ENCODE data around the gene KHDC1. TPM values are rescaled to one million over a fixed set of nuclear protein-coding genes. Genes with fewer than 3 reads are reported as not detected.
"Not testable (repeated sequence)": the region's sequence is repeated elsewhere in the genome, so short reads cannot be mapped to it uniquely, and the experiment has no call there.

KHDC1 gene, protein sequence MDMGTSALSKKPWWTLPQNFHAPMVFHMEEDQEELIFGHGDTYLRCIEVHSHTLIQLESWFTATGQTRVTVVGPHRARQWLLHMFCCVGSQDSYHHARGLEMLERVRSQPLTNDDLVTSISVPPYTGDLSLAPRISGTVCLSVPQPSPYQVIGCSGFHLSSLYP
- total RNA-seq, result 1 to 10 TPM; 1.1 to 1.6 TPM

DNA sequence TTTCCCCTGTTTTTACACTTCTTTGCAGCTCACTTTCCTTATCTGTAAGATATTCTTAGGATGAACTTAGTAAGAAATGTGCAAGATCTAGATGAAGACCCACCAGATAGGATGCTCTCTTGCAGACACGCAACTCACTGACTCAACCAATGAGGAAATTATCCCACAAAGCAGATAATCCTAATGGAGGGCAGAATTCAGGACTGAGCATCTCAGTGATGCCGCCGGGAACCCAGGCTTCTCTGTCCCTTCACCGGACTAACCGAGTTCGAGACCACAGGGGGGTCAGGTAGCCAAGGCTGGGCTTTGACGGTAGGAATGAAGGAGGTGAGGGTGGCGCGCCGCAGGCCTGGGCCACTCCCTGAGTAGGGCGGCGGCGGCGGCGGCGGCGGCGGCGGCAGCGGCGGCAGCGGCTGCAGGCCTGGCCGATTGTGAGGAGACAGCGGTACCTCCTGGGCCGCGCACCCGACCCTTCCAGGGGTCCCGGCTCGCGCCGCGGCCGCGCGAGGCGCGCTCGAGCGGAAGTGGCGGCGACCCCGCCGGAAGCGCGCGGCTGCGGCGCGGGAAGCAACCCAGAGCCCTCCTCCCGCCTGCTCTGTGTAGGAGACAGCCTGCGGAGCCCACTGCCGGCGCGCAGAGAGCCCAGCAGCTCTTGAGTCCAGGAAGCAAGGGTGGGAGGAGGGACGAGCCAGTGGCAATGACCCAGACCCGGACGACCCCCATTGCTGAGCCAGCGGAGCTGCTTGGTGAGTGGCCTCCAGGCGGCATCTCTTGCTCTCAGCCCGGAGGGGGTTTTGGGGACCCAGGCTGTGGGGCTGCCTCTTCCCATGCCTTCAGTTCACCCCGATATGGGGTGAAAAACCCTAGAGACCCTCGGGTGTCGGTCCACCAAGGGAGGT is at the start of gene KHDC1:
Gene KHDC1, minus strand, starts transcription at position 526 of the 899 bp plus-strand sequence. CDS start 20,679 bp downstream, outside the sequence.
- intact Hi-C loops (cut with micrococcal nuclease), result loop anchor here (1.0 to 10.0 kb wide), 7 partner anchors 47 to 851 kb away; partner anchors contain the start of gene EEF1A1
- Mint-ChIP-seq H3K36me3 (ENCODE audit: low read depth) (peaks cover 16% of the 10 kb centered on the region), H3K4me3 (peak within 1 kb of the TSS; percentile 80), H3K4me1 (ENCODE audit: low read depth) (peaks cover 30% of the 10 kb centered on the region), H3K27me3 (ENCODE audit: low read depth) (no peaks in the 10 kb centered on the region), H3K9me3 (no peaks in the 10 kb centered on the region), H3K27ac (peak within 1 kb of the TSS; percentile 56)
- peak; percentile 65 for DNase-seq
- CTCF ChIA-PET, result interaction anchor here (0.5 kb wide), 1 partner anchor 639 kb away, joined by 3 read pairs; no protein-coding TSS in a partner anchor

DNA sequence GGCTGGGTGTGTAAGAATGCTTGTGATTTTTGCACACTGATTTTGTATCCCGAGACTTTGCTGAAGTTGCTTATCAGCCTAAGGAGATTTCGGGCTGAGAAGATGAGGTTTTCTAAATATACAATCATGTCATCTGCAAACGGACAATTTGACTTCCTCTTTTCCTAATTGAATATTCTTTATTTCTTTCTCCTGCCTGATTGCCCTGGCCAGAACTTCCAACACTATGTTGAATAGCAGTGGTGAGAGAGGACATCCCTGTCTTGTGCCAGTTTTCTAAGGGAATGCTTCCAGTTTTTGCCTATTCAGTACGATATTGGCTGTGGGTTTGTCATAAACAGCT is 47.5 kb upstream of the KHDC1 start:
- intact Hi-C loops (cut with micrococcal nuclease), result loop anchor here (1.0 kb wide), 3 partner anchors 16 to 690 kb away; no protein-coding TSS in a partner anchor
- not testable (repeated sequence) for H3K27ac Mint-ChIP-seq
- H3K27me3 Mint-ChIP-seq (ENCODE audit: low read depth), result peaks cover 58% of the 10 kb centered on the region

DNA sequence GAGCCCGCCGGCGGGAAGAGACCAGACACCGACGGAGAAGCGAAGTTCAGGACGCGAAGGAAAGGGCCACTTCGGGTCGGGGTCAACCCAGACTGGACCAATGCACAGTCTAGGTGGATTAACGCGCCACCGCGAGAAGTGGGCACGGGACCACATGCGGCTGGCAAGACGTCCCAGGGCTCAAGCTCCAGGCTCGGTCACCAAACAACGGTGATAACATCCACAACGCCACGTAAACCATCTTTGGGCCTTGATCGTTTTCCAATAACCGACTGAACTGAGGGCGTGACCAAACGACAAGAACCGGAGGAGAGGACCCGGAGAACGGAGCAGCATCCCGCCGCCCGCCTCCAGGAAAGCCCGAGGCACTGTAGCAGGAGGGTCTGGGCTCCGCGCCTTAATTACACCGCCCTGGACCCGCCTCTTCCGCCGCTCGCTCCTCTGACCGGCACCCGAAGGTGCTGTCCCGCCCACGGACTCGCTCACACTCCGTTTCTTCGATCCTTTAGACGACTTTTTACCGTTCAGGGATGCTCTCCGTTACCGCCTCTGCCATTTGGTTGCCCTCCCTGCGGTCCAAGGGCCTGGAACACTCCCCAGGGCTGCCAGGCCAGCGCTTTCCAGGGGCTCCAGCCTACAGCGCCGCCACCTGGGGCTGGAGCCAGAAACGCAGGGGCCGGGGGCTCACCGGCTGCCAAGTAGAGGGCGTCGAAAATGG is 46.9 kb upstream of the KHDC1 start:
- intact Hi-C loops (cut with micrococcal nuclease), result loop anchor here (1.0 kb wide), 3 partner anchors 16 to 690 kb away; no protein-coding TSS in a partner anchor
- CTCF ChIA-PET, result interaction anchor here (0.6 to 2.0 kb wide), 4 partner anchors 18 to 181 kb away, joined by 3 to 5 read pairs (median 4); no protein-coding TSS in a partner anchor
- peak overlapping the region; percentile 83 for H3K4me3 Mint-ChIP-seq

More for the DNA sequence above, 47.5 kb upstream of the KHDC1 start:
- H3K36me3 Mint-ChIP-seq (ENCODE audit: low read depth); CTCF ChIA-PET; DNase-seq; H3K9me3 Mint-ChIP-seq: not testable (repeated sequence)
- peak overlapping the region; percentile 83 for H3K4me3 Mint-ChIP-seq
- H3K4me1 Mint-ChIP-seq (ENCODE audit: low read depth), result peaks cover 19% of the 10 kb centered on the region

DNA sequence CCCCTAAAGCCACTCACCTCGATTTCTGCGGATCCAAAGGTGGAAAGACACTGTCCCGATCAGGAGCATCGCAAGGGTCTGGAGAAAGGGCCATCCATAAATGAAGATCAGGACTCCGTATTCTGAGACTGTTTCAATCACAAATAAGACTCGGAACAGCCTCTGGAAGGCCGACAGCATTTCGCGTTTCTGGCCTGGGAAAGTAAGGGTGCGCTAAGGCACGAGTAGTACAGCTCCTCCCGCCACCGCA is 46.5 kb upstream of the KHDC1 start:
- peak; percentile 6 for DNase-seq
- Mint-ChIP-seq H3K4me3 (peak overlapping the region; percentile 83), H3K27me3 (ENCODE audit: low read depth) (peaks cover 53% of the 10 kb centered on the region), H3K4me1 (ENCODE audit: low read depth) (peaks cover 19% of the 10 kb centered on the region), H3K36me3 (ENCODE audit: low read depth) (peaks cover 1% of the 10 kb centered on the region), H3K27ac (no peak overlapping the region), H3K9me3 (no peaks in the 10 kb centered on the region)
- CTCF ChIA-PET, result interaction anchor here (0.6 to 2.0 kb wide), 3 partner anchors 24 to 180 kb away, joined by 3 to 5 read pairs (median 4); no protein-coding TSS in a partner anchor
- intact Hi-C loops (cut with micrococcal nuclease), result no loop called here

More for the DNA sequence above, 46.9 kb upstream of the KHDC1 start:
- no peaks in the 10 kb centered on the region for H3K9me3 Mint-ChIP-seq
- H3K4me1 Mint-ChIP-seq (ENCODE audit: low read depth), result peaks cover 19% of the 10 kb centered on the region
- peaks cover 1% of the 10 kb centered on the region for H3K36me3 Mint-ChIP-seq (ENCODE audit: low read depth)
- H3K27me3 Mint-ChIP-seq (ENCODE audit: low read depth), result peaks cover 53% of the 10 kb centered on the region
- peak; percentile 63 for DNase-seq
- H3K27ac Mint-ChIP-seq, result no peak overlapping the region

DNA sequence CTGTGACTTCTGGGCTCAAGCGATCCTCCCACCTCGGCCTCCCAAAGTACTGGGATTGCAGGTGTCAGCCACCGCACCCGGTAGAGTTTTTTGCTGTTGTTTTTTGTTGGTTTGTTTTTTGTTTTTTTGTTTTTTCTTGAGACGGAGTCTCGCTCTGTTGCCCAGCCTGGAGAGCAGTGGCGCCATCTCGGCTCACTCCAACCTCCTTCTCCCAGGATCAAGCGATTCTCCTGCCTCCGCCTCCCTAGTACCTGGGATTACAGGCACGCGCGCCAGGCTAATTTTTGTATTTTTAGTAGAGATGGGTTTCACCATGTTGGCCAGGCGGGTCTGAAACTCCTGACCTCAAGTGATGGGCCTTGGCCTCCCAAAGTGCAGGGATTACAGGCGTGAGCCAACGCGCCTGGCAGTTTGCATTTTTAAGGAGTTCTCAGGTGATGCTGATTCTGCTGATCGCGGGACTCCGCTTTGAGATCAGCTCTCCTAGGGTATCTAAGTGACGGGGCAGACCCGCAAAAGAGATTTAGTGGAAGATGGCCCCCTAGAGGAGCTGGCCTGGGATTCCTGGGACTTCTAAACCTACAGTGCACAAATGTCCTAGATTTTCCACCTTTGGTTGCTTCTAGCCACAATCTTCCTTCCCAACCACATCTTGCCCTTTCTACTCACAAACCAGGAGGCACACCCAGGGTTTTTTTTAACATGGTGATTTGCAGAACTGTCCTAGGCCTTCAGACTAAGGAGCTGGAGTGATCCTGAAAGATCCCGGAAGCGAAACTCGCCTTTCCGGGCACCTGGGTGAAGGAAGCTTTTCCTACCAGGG is 45.9 kb upstream of the KHDC1 start:
- Mint-ChIP-seq H3K9me3 (no peaks in the 10 kb centered on the region), H3K4me3 (peak overlapping the region; percentile 83), H3K27me3 (ENCODE audit: low read depth) (peaks cover 49% of the 10 kb centered on the region), H3K27ac (no peak overlapping the region), H3K36me3 (ENCODE audit: low read depth) (no peaks in the 10 kb centered on the region), H3K4me1 (ENCODE audit: low read depth) (peaks cover 19% of the 10 kb centered on the region)
- intact Hi-C loops (cut with micrococcal nuclease), result no loop called here
- no peak for DNase-seq
- CTCF ChIA-PET, result interaction anchor here (0.6 to 2.0 kb wide), 5 partner anchors 15 to 693 kb away, joined by 3 to 5 read pairs (median 4); no protein-coding TSS in a partner anchor

DNA sequence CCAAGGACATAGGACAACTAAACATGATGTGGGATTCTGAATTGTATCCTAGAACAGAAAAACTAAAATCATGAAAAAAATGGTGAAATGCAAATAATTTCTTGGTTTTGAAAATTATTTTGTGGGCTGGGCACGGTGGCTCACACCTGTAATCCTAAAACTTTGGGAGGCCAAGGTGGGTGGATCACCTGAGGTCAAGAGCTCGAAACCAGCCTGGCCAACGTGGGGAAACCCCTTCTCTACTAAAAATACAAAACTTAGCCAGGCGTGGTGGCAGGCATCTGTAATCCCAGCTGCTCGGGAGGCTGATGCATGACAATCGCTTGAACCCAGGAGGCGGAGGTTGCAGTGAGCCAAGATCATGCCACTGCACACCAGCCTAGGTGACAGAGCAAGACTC is 40.8 kb upstream of the KHDC1 start:
- intact Hi-C loops (cut with micrococcal nuclease); H3K36me3 Mint-ChIP-seq (ENCODE audit: low read depth); DNase-seq; H3K4me3 Mint-ChIP-seq; CTCF ChIA-PET; H3K4me1 Mint-ChIP-seq (ENCODE audit: low read depth); H3K9me3 Mint-ChIP-seq; H3K27ac Mint-ChIP-seq: not testable (repeated sequence)
- H3K27me3 Mint-ChIP-seq (ENCODE audit: low read depth), result peaks cover 14% of the 10 kb centered on the region

DNA sequence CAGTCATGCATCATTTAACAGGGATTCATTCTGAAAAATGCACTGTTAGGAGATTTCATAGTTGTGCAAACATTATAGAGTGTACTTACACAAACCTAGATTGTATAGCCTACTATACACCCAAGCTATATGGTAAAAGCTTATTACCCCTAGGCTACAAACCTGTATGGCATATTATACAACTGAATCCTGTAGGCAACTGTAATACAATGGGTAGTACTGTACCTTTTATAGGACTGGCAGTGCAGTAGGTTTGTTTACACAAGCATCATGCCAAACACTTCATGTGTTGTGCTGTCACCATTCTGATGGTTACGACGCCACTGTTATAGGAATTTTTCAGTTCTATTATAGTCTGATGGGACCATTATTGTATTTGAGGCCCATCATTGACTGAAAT is 39.3 kb upstream of the KHDC1 start:
- H3K27me3 Mint-ChIP-seq (ENCODE audit: low read depth), result peaks cover 13% of the 10 kb centered on the region
- no peak overlapping the region for H3K4me3 Mint-ChIP-seq
- intact Hi-C loops (cut with micrococcal nuclease), result no loop called here
- H3K27ac Mint-ChIP-seq, result no peak overlapping the region
- peaks cover 2% of the 10 kb centered on the region for H3K4me1 Mint-ChIP-seq (ENCODE audit: low read depth)
- no peaks in the 10 kb centered on the region for H3K9me3 Mint-ChIP-seq
- CTCF ChIA-PET, result no interaction called here
- DNase-seq, result no peak
- H3K36me3 Mint-ChIP-seq (ENCODE audit: low read depth), result peaks cover 4% of the 10 kb centered on the region

DNA sequence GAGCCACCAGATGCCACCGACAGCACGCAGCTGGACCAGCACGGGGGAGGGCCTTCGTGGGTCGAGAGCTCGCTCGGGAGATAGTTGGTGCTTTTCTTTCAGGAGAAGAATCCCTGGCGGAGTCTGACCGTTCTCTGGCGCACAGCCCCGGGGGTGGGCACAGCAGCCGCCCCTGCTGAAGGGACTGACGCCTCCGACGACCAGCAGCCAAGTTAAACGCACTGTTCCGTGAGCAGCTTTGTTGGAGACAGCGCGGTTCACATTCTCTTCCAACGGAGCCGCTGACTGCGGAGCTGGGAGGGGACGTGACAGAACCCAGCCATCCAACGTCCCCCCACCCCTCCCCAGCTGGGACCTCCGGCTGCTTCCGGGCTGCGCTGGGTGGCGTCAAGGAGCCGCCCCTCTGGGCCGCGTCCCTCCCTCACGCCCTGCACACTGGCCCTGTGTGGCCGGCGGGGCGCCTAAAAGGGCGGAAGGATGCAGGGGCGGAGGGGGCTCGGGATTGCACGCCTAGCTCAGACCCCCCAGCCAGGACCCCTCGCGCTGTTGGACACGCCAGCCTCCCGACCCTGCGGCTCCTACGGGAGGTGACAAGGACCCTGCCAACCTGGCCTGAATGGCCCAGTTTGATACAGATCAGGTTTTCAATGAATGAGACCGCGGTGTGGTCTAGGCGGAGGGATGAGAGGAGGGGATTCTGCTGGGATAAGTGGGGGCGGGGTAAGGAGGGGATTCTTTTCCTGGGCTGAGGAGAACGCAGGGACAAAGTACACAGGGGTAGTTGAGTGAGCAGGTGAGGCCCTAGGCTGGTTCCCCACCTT is 36.4 kb upstream of the KHDC1 start:
- Mint-ChIP-seq H3K4me1 (ENCODE audit: low read depth) (no peaks in the 10 kb centered on the region), H3K27ac (no peak overlapping the region)
- intact Hi-C loops (cut with micrococcal nuclease), result no loop called here

DNA sequence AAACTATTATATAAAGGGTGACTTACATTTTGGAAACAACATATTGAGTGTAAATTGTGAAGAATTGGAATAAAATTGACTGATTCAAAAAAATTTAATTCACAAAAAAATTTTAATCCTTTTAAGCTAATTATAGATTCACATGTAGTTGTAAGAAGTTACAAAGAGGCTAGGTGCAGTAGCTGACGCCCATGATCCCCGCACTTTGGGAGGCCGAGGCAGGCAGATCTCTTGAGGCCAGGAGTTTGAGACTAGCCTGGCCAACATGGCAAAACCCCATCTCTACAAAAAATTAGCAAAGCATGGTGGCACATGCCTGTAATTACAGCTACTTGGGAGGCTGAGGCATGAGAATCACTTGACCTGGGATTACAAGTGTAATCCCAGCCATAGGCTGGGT is 30.3 kb upstream of the KHDC1 start:
- CTCF ChIA-PET, result interaction anchor here (0.6 kb wide), 2 partner anchors 11 to 32 kb away, joined by 3 to 4 read pairs; no protein-coding TSS in a partner anchor
- H3K4me1 Mint-ChIP-seq (ENCODE audit: low read depth), result no peaks in the 10 kb centered on the region
- intact Hi-C loops (cut with micrococcal nuclease), result no loop called here
- H3K4me3 Mint-ChIP-seq, result no peak overlapping the region
- no peaks in the 10 kb centered on the region for H3K36me3 Mint-ChIP-seq (ENCODE audit: low read depth)
- no peak overlapping the region for H3K27ac Mint-ChIP-seq
- peaks cover 2% of the 10 kb centered on the region for H3K9me3 Mint-ChIP-seq
- H3K27me3 Mint-ChIP-seq (ENCODE audit: low read depth), result no peaks in the 10 kb centered on the region
- no peak for DNase-seq

More for the DNA sequence above, 36.4 kb upstream of the KHDC1 start:
- Mint-ChIP-seq H3K27me3 (ENCODE audit: low read depth) (peaks cover 7% of the 10 kb centered on the region), H3K9me3 (peaks cover 2% of the 10 kb centered on the region), H3K36me3 (ENCODE audit: low read depth) (peaks cover 4% of the 10 kb centered on the region), H3K4me3 (no peak overlapping the region)
- CTCF ChIA-PET, result no interaction called here
- no peak for DNase-seq

DNA sequence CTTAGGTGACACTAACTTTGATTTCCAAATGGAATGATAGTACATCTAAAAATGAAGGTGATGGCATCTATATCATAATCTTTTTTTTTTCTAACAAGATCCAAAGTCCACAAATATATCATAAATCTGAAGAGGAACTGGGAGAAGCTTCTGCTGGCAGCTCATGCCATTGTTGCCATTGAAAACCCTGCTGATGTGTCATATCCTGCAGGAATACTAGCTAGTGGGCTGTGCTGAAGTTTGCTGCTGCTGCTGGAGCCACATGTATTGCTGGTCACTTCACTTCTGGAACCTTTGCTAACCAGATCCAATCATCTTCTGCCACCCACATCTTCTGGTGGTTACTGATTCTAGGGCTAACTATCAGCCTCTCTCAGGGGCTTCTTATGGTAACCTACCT is 27.4 kb upstream of the KHDC1 start:
- CTCF ChIA-PET, result interaction anchor here (0.8 to 1.0 kb wide), 2 partner anchors 38 to 42 kb away, joined by 3 to 4 read pairs; no protein-coding TSS in a partner anchor
- H3K4me1 Mint-ChIP-seq (ENCODE audit: low read depth), result no peaks in the 10 kb centered on the region
- intact Hi-C loops (cut with micrococcal nuclease), result no loop called here
- peaks cover 2% of the 10 kb centered on the region for H3K9me3 Mint-ChIP-seq
- no peaks in the 10 kb centered on the region for H3K27me3 Mint-ChIP-seq (ENCODE audit: low read depth)
- DNase-seq, result no peak
- H3K27ac Mint-ChIP-seq, result no peak overlapping the region
- H3K4me3 Mint-ChIP-seq, result no peak overlapping the region
- H3K36me3 Mint-ChIP-seq (ENCODE audit: low read depth), result no peaks in the 10 kb centered on the region

DNA sequence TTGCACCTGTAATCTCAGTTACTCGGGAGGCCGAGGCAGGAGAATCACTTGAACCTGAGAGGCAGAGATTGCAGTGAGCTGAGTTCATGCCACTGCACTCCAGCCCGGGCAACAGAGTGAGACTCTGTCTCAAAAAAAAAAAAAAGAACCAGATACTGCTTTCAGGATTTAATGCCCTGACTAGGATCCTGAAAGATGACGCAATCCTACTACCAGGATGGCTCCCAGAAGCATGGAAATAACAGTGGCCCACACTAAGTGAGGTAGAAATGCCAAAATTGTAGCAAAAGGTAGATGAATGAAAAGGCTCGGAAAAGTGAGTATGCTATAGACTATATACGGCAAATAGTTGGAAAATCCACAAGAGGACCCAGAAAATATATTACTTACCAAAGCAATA is 23.8 kb upstream of the KHDC1 start:
- no peaks in the 10 kb centered on the region for H3K36me3 Mint-ChIP-seq (ENCODE audit: low read depth)
- H3K4me1 Mint-ChIP-seq (ENCODE audit: low read depth), result no peaks in the 10 kb centered on the region
- DNase-seq, result no peak
- intact Hi-C loops (cut with micrococcal nuclease), result no loop called here
- H3K4me3 Mint-ChIP-seq, result no peak overlapping the region
- no peaks in the 10 kb centered on the region for H3K27me3 Mint-ChIP-seq (ENCODE audit: low read depth)
- no peak overlapping the region for H3K27ac Mint-ChIP-seq
- CTCF ChIA-PET, result no interaction called here
- H3K9me3 Mint-ChIP-seq, result no peaks in the 10 kb centered on the region

Measured in activated naive CD4-positive, alpha-beta T cell treated with anti-CD3 and anti-CD28 coated beads for 36 hours (primary cell).